NB4 (cell line): ENCODE data around the gene TMEM151A.

Experiments used
- POLR2A ChIP-seq: IDR thresholded peaks from 2 replicates; pipeline ENCODE4 v1.6.1; 2011; ENCODE audit warnings: mild to moderate bottlenecking; ENCODE audit not compliant: insufficient read length; ENCODE audit errors: extremely low read depth
- TF ChIP-seq, protein P1 (sequence below): IDR thresholded peaks from one replicate; pipeline ENCODE4 v1.5.1; 2012; ENCODE audit warnings: low read depth, low read length

DNA sequence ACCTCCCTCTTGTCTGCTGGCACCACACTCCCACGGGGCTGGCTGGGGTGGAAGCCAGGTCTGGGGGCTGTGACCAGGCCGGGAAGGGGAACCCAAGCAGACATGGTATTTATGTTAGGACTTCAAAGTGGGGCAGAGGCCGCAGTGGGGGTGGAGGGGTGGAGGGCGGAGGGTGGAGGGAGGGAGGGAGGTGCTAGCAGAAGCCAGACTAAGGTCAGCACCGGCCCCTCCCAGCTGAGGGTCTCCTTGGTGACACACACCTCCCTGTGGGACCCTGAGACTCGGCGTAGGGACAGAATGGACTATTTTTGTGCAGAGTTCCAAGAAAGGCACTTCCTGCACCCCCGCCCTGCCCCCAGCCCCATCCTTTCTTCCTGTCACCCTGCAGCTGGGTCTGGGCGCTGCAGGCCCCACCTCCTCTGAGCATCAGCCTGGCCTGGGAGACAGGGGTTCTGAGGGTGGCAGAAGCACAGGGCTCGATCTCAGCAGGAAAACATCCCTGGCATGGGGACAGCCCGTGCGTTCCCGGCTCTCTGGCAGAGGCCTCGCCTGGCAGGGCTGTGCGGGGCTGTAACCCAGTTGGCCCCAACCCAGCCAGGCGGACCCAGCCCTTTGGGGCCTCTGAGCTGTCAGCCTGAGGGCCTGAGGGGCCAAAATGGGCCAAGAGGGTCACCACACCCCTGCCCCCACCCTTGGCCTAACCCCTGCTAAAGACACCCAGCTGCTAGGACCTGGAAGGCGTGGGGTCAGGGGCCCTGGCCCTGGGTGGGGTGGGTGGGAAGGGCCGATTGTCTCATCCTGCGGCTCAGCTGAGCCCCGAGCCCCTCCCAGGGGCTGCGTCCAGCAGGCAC lies 34.8 kb downstream of the TMEM151A start:
- TF ChIP-seq, protein P1, sequence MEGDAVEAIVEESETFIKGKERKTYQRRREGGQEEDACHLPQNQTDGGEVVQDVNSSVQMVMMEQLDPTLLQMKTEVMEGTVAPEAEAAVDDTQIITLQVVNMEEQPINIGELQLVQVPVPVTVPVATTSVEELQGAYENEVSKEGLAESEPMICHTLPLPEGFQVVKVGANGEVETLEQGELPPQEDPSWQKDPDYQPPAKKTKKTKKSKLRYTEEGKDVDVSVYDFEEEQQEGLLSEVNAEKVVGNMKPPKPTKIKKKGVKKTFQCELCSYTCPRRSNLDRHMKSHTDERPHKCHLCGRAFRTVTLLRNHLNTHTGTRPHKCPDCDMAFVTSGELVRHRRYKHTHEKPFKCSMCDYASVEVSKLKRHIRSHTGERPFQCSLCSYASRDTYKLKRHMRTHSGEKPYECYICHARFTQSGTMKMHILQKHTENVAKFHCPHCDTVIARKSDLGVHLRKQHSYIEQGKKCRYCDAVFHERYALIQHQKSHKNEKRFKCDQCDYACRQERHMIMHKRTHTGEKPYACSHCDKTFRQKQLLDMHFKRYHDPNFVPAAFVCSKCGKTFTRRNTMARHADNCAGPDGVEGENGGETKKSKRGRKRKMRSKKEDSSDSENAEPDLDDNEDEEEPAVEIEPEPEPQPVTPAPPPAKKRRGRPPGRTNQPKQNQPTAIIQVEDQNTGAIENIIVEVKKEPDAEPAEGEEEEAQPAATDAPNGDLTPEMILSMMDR: no peak
- no peak for TF ChIP-seq POLR2A
